ENCODE results near the gene HAL. TPM values are rescaled to one million over a fixed set of nuclear protein-coding genes. Genes with fewer than 3 reads are reported as not detected.

The HAL gene
- polyA plus RNA-seq, 1 experiment: 0.15 TPM

- Histone ChIP-seq H3K4me3 (ENCODE audit: low read depth, low read length) (no peak overlapping the region), H3K27me3 (ENCODE audit: control insufficient read depth, insufficient read depth, low read length) (no peaks in the 10 kb centered on the region), H3K36me3 (ENCODE audit: control insufficient read depth, insufficient read depth, low read length) (no peaks in the 10 kb centered on the region)
- CTCF ChIA-PET: interaction anchor here (0.6 to 0.8 kb wide), 2 partner anchors 21 to 730 kb away, joined by 3 read pairs; no protein-coding TSS in a partner anchor
- no peak for TF ChIP-seq CTCF (IDR thresholded peaks at IDR 0.05; ENCODE audit: insufficient read depth, low read depth, low read length)
- POLR2A ChIA-PET: no interaction called here
- no peak for DNase-seq (ENCODE audit: low read depth)
Measured at GRCh38 chr12:95978351-95978750, 17.8 kb downstream of the HAL start.

GRCh38 chr12:95977764-95978305 is 18.3 kb downstream of the HAL start:
- Histone ChIP-seq H3K36me3 (ENCODE audit: control insufficient read depth, insufficient read depth, low read length) (no peaks in the 10 kb centered on the region), H3K27me3 (ENCODE audit: control insufficient read depth, insufficient read depth, low read length) (no peaks in the 10 kb centered on the region), H3K4me3 (ENCODE audit: low read depth, low read length) (no peak overlapping the region)
- POLR2A ChIA-PET: no interaction called here
- no peak for TF ChIP-seq CTCF (IDR thresholded peaks at IDR 0.05; ENCODE audit: insufficient read depth, low read depth, low read length)
- CTCF ChIA-PET: interaction anchor here (0.6 to 0.8 kb wide), 2 partner anchors 22 to 730 kb away, joined by 3 read pairs; no protein-coding TSS in a partner anchor
- DNase-seq (ENCODE audit: low read depth): no peak

GRCh38 chr12:95976416-95976832 is 19.7 kb downstream of the HAL start:
- Histone ChIP-seq H3K36me3 (ENCODE audit: control insufficient read depth, insufficient read depth, low read length) (no peaks in the 10 kb centered on the region), H3K27me3 (ENCODE audit: control insufficient read depth, insufficient read depth, low read length) (no peaks in the 10 kb centered on the region), H3K4me3 (ENCODE audit: low read depth, low read length) (no peak overlapping the region)
- CTCF ChIA-PET: no interaction called here
- POLR2A ChIA-PET: no interaction called here
- TF ChIP-seq CTCF (IDR thresholded peaks at IDR 0.05; ENCODE audit: insufficient read depth, low read depth, low read length): no peak
- DNase-seq (ENCODE audit: low read depth): no peak

- TF ChIP-seq CTCF (IDR thresholded peaks at IDR 0.05; ENCODE audit: insufficient read depth, low read depth, low read length): no peak
- Histone ChIP-seq H3K4me3 (ENCODE audit: low read depth, low read length) (no peak overlapping the region), H3K27me3 (ENCODE audit: control insufficient read depth, insufficient read depth, low read length) (no peaks in the 10 kb centered on the region), H3K36me3 (ENCODE audit: control insufficient read depth, insufficient read depth, low read length) (no peaks in the 10 kb centered on the region)
- ChIA-PET POLR2A (no interaction called here), CTCF (no interaction called here)
- no peak for DNase-seq (ENCODE audit: low read depth)
Measured at GRCh38 chr12:95975491-95975890, 20.7 kb downstream of the HAL start.

- H3K27me3 ChIP-seq (ENCODE audit: control insufficient read depth, insufficient read depth, low read length): no peaks in the 10 kb centered on the region
- POLR2A ChIA-PET: no interaction called here
- no peaks in the 10 kb centered on the region for H3K36me3 ChIP-seq (ENCODE audit: control insufficient read depth, insufficient read depth, low read length)
- H3K4me3 ChIP-seq (ENCODE audit: low read depth, low read length): no peak overlapping the region
- no peak for TF ChIP-seq CTCF (IDR thresholded peaks at IDR 0.05; ENCODE audit: insufficient read depth, low read depth, low read length)
- CTCF ChIA-PET: interaction anchor here (1.0 kb wide), 1 partner anchor 56 kb away, joined by 3 read pairs; no protein-coding TSS in a partner anchor
- DNase-seq (ENCODE audit: low read depth): no peak
Measured at GRCh38 chr12:95974358-95974757, 21.8 kb downstream of the HAL start.
